Superior temporal gyrus (tissue), 1 donor: ENCODE measurements around the gene GAPDH.
"Not testable (repeated sequence)": the region's sequence is repeated elsewhere in the genome, so short reads cannot be mapped to it uniquely, and the experiment has no call there.

ENCODE experiments used
- DNase-seq: peaks from one replicate; pipeline ENCODE4 v3.0.0-alpha.2; 2016; ENCODE audit errors: extremely low spot score

The GAPDH gene

DNA sequence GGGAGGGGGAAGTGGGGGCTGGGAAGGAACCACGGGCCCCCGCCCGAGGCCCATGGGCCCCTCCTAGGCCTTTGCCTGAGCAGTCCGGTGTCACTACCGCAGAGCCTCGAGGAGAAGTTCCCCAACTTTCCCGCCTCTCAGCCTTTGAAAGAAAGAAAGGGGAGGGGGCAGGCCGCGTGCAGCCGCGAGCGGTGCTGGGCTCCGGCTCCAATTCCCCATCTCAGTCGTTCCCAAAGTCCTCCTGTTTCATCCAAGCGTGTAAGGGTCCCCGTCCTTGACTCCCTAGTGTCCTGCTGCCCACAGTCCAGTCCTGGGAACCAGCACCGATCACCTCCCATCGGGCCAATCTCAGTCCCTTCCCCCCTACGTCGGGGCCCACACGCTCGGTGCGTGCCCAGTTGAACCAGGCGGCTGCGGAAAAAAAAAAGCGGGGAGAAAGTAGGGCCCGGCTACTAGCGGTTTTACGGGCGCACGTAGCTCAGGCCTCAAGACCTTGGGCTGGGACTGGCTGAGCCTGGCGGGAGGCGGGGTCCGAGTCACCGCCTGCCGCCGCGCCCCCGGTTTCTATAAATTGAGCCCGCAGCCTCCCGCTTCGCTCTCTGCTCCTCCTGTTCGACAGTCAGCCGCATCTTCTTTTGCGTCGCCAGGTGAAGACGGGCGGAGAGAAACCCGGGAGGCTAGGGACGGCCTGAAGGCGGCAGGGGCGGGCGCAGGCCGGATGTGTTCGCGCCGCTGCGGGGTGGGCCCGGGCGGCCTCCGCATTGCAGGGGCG, at the start of gene GAPDH:
Gene GAPDH, plus strand, starts transcription at position 595 of the 772 bp plus-strand sequence. CDS start 316 bp downstream, outside the sequence.
- DNase-seq = peak; percentile 98

DNA sequence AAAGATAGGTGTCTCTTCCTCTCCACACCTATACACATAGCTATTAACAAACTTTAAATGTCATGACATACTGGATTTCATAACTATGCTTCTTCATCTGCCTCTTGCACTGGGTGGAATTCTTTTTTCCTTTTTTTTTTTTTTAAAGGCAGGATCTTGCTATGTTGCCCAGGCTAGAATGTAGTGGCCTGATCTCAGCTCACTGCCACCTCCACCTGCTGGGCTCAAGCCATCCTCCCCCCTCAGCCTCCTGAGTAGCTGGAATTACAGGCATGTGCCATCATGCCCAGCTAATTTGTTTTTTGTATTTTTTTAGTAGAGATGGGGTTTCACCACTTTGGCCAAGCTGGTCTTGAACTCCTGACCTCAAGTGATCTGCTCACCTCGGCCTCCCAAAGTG, 46.1 kb upstream of the GAPDH start:
- DNase-seq = no peak

DNA sequence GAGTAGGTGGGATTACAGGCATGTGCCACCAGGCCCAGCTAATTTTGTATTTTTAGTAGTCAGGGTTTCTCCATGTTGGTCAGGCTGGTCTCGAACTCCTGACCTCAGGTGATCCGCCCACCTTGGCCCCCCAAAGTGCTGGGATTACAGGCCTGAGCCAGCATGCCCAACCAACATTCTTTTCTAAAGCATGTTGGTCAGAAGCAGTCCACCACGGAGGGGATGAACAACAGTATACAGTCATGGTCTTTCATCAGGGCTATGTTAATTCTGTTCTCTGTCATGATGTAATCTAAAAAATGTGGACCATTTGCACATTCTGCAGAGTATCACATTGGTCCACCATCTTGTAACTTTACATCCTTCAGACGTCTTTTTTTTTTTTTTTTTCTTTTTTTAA, 44.9 kb upstream of the GAPDH start:
- no peak for DNase-seq

DNA sequence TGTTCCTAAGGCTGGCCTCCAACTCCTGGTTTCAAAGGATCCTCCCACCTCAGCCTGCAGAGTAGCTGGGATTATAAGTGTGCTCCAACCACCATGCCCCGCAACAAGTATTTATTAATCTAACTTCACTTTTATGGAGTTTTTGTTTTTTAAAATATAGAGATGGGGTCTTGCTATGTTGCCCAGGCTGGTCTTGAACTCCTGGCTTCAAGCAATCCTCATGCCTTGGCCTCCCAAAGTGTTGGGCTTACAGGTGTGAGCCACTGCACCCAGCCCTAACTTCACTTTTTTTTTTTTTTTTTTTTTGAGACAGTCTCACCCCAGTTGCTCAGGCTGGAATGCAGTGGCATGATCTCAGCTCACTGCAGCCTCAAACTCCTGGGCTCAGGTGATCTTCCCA, 43.6 kb upstream of the GAPDH start:
- not testable (repeated sequence) for DNase-seq

DNA sequence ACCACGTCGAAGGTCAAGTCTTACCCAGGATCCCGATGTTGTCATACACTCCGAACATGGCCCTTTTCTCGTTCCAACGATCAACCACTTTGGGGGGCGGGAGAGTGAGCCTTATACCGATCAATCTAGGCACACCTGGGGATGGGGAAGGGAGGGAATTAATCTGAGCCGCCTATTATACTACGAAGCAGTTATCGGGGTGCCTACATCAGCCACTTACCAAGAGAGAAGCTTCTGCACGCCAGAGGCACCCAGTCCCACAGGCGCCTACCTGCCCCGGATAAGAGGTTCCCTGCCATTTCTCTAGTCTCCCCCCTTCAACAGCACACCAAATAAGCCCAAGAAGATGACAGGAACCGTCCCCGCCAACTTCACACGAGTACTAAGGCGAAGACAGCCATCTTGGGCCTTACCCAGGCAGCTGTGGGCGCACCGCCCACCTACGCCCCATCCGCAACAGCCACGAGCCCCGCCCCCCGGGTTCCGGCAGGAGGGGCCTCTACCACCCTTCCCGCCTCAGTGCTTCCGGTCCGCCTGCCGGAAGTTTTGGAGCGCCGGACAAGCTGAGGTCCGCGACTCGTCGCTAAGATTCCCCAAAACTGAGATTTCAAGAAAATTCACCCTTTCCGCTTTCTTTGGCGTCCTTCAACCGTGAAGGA, 41.4 kb upstream of the GAPDH start, which contains the start of gene MRPL51:
Gene MRPL51, minus strand, starts transcription at position 425 of the 659 bp plus-strand sequence. Its CDS starts 126 bp downstream, at position 299.
- DNase-seq = peak; percentile 97

DNA sequence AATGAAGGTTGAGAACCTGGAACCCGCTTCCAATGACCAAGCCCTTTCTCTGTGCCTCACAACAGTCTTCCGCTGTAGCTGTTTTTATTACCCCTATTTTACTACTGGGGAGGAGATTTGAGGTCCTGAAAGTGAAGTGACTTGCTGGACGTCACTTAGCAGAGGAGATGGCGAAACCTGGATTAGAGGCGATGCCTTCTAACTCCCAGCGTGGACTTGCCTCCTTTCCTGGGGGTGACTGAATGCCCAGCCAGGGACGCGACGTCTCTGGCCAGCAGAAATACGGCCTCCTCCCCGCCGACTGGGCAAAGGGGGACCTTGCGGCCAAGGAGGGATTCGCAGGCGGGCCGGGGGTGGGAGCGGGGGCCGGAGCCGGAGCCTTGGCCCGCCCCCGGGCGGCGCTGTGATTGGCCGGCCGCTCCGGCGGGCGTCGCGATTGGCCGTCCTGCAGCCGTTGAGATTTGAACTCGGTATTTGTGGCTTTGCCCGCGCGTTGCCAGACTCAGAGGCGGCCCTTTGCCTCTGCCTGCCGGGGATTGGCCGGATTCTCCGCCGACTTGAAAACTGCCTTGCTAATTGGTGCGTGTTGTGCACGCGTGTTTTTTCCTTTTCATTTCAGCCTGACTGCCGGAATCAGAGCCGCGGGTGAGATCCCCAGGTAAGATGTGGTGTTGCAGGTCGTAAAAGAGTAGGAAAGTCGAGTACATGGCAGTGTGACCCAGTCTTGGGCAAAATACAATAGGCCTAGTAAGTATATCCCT, 40.6 kb upstream of the GAPDH start, which contains the start of gene NCAPD2:
Gene NCAPD2, plus strand, starts transcription at position 606 of the 761 bp plus-strand sequence. CDS start 997 bp downstream, outside the sequence.
- DNase-seq = peak; percentile 98

DNA sequence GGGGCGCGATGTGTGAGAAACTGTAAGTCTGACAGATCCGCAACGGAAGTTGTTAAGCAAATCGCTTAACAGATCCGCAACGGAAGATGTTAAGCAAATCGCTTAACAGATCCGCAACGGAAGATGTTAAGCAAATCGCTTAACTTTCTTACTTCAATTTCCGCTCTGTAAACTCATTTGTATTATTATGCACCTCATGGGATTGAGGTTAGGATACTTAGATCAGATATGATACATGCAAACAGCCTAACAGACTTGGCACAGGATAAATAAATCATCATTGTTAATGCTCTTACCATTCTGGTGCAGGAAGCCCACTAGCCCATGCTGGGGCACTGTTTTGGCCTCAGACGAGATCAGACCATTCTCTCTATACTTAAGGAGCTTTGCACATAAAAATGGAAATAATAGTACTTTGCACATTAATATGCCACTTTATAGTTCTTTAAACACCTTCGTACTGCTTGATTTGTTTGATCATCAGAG, 40.0 kb upstream of the GAPDH start:
- DNase-seq = peak; percentile 44

DNA sequence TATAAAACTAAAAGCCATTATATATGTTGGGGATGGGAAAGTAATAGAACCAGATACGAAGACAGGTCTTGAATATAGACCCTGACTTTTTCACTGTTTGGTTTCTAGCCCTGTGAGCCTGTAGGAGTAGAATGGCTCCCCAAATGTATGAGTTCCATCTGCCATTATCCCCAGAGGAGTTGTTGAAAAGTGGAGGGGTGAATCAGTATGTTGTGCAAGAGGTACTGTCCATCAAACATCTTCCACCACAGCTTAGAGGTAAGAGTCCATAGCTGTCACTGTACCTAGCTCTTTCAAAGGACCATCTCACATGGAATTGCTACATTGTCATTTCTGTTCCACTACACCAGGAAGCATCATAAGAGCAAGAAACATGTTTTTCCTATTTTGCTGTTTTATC, 39.3 kb upstream of the GAPDH start:
- DNase-seq = no peak

DNA sequence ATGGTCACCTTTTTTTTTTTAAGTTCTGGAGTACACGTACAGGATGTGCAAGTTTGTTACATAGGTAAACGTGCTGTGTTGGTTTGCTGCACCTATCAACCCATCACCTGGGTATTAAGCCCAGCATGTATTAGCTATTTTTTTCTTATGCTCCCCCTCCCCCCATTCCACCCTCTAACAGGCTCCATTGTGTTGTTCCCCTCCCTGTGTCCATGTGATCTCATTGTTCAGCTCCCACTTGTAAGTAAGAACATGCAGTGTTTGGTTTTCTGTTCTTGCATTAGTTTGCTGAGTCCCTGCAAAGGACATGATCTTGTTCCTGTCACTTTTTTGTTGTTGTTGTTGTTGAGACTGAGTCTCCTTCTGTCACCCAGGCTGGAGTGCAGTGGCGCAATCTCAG, 37.0 kb upstream of the GAPDH start:
- DNase-seq = peak; percentile 53

DNA sequence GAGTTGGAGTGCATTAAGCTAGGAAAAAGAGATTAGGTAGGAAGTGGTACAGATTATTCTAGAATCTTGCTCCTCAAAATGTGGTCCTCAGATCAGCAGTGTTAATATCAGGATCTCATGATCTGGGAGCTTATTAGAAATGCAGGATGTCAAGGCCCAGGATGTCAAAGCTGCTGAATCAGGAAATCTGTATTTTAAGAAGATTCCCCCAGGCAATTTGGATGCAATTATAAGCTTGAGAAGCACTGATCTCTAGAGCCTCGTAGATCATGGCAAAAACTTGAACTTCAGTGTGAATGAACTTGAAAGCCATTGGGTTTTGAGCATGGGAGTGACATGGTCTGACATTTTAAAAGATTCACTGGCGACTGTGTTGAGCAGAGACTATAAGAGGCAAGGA, 33.9 kb upstream of the GAPDH start:
- DNase-seq = no peak

DNA sequence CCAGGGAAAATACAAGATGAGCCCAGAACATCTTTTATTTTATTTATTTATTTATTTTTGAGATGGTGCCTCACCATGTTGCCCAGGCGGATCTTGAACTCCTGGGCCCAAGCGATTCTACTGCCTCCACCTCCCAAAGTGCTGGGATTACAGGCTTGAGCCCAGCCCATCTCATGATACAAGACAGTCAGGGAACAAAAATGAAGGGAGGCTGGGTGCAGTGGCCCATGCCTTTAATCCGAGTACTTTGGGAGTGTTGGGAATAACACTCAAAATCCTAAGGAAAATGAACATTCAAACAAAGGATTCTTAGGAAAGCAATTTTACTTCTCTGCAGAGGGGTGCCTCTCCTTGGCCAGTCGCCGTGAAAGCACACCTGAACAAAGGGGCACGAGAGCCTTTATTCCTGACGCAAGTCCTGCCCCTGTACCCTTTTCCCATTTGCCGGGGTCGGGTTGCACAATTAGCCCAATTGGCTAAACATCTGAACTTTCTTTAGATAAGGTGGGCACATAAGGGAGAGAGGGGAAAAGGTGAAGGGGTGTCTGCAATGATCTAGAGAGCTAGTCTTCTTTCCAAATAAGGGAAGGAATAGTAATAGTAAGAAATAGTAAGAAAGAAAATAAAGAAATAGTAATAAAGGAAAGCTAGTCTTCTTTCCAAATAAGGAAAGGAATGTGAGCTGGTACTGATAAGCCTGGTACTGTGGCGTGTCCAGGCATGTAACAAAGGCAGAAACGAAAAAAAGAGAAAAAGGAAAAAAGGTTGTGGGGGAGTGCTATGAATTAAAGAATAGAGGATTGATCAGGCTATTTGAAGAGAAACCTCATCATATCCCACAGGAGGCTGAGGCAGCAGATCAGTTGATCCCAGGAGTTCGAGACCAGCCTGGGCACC, 27.0 kb upstream of the GAPDH start:
- no peak for DNase-seq

DNA sequence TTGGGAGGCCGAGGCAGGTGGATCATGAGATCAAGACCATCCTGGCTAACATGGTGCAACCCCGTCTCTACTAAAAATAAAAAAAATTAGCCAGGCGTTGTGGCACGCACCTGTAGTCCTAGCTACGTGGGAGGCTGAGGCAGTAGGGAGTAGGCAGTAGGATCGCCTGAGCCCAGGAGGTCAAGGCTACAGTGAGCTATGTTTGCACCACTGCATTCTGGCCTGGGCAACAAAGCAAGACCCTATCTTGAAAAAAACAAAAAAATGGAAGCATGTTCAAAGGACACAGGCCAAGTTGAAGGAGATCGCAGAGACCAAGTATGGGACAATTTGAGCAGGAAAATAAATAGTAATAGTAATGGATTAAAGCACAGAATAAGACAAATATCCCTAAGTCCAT, 26.2 kb upstream of the GAPDH start:
- DNase-seq = no peak

DNA sequence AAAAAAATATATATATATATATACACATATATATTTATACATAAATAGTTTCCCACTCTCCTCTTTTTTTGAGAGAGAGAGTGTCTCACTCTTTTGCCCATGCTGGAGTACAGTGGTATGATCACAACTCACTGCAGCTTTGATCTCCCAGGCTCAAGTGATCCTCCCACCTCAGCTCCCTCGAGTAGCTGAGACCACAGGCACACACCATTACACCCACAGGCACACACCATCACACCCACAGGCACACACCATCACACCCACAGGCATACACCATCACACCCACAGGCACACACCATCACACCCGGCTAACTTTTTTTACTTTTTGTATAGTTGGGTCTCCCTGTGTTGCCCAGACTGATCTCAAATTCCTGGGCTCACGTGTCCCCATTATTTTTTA, 14.1 kb upstream of the GAPDH start:
- DNase-seq = no peak

DNA sequence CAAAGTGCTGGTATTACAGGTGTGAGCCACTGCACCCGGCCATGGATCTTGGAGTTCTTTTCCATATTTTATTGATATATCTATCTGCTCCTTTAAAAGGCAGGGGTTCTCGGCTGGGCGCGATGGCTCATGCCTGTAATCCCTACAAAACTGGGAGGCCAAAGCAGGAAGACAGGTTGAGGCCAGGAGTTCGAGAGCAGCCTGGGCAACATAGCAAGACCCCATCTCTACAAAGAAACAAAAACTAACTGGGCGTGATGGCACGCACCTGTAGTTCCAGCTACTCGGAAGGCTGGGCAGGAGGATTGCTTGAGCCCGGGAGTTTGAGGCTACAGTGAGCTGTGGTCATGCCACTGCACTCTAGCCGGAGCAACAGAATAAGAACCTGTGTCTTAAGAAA, 12.1 kb upstream of the GAPDH start:
- no peak for DNase-seq

DNA sequence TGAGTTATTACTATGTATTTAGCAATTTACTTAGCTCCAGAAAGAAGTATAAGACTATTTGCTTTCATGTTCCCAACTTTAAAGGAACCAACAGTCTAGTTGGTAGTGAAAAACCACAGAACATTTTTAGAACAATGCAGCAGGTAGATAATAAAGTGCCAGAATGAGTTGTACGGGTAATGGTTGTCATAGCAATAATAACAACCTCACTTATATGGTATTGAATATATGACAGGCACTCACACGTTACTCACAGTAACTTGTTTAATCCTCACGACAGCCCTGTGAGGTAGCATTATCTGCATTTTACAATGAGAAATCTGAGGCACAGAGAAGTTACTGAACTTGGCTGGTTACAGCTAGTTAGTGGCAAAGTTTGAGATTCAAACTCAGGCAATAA, 10.6 kb upstream of the GAPDH start:
- no peak for DNase-seq

DNA sequence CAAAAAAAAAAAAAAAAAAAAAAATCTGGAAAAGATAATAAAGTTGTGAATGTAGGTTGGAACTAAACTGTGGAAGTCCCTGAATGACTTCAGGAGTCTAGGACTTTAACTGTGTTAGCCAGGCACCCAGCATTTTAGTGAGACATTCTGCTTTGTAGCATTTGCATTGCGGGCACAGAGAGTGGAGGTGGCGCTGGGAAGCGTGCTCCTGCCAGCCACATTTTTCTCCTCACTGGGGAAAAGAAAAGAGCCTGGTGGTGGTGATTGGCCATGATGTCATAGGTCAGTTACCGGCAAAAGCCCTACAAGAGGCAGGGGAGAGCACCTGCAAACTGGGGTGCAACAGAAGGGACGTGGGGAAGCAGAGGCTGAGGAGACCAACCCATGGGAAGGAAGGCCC, 9.7 kb upstream of the GAPDH start:
- DNase-seq = no peak

DNA sequence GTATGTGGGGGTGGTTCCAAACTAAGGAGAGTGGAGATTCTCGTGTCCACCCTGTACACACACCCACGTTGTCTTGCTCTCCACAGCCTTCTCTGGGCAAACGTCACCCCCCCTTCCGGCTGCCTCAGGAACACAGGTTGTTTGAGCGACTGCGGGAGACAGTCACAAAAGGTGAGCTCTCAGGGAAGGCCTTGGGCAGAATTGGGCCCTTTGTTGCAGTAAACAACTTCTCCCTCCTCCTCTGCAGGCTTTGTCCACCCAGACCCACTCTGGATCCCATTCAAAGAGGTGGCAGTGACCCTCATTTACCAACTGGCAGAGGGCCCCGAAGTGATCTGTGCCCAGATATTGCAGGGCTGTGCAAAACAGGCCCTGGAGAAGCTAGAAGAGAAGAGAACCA, 8.1 kb upstream of the GAPDH start:
- no peak for DNase-seq

DNA sequence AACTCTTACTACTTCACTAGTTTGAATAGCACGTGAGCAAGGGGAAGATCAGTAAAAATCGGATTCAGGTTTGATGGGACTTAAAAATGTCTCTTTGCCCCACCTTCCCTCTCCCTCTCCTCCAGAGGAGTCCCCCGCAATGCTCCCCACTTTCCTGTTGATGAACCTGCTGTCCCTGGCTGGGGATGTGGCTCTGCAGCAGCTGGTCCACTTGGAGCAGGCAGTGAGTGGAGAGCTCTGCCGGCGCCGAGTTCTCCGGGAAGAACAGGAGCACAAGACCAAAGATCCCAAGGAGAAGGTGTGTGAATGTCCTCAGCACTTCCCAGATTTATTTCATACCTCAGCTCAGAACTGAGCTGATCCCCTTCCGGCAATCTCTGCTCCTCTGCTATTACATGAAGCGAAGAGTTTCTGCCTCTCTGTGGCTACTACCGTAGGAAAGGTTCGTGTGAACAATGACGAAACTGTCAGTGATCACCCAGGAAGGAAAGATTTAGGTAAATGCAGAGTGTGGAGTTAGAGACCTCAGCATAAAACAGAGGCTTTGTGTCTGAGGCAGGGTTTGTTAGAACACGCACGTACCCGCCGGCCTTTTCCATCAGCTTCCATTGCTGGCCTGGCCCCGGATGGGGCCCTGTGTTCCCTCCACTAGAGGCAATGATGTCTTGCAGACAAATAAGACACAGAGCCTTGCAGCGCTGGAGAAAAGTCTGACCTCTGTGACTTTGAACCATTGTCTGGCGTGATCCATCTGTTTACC, 7.4 kb upstream of the GAPDH start:
- DNase-seq = no peak

DNA sequence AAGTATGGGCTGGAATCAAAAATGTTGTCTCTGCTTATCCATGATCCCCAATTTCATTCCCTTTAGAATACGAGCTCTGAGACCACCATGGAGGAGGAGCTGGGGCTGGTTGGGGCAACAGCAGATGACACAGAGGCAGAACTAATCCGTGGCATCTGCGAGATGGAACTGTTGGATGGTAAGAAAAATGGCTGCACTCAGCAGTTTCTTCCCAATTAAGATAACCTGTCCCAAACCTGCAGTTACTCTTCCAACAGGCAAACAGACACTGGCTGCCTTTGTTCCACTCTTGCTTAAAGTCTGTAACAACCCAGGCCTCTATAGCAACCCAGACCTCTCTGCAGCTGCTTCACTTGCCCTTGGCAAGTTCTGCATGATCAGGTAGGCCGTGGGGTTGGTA, 6.6 kb upstream of the GAPDH start:
- no peak for DNase-seq

DNA sequence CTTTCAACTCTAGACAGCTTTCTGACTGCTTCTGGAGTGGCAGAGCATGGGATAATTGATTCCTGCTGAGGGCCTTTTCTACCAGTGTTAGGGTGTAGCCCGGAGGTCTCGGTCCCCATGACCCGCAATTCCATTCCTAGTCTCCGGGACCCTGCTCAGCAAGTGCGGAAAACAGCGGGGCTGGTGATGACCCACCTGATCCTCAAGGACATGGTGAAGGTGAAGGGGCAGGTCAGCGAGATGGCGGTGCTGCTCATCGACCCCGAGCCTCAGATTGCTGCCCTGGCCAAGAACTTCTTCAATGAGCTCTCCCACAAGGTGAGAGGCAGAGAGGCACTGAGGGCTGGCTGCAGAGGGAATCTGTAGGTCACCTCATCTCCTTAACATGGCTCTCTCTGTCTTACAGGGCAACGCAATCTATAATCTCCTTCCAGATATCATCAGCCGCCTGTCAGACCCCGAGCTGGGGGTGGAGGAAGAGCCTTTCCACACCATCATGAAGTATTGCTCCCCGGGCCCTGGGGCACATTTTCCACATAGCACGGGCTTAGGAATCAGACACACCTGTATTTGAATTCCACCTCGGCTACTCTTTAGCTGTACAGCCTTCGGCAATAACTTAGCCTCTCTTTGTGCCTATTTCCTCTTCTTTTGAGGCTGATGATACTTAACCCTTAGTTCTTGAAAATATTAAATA, 5.6 kb upstream of the GAPDH start:
- DNase-seq = no peak
